Stimulated activated CD4-positive, alpha-beta T cell treated with anti-CD3 and anti-CD28 coated beads, Interleukin-1b, Interleukin-23, amount 100 ng/mL, for 24 hours (primary cell): ENCODE measurements around the gene DPH6.
A peak's percentile ranks its signal among the peaks of the same experiment; 100 is the strongest.
"Not testable (repeated sequence)": the region's sequence is repeated elsewhere in the genome, so short reads cannot be mapped to it uniquely, and the experiment has no call there.

Experiments
- DNase-seq, 4 experiments: peaks; one replicate each; pipeline ENCODE4 v3.0.0-alpha.2; 2020; ENCODE audit warnings: low read depth in 4 of 4, low spot score in 1 of 4

The DPH6 gene

GRCh38 chr15:35545824-35546510 is at the start of gene DPH6:
Gene DPH6 (minus strand): TSS chr15:35546165. CDS start chr15:35546141, 24 bp downstream.
- DNase-seq, result peak; percentile 50 to 73 (median 62)

GRCh38 chr15:35595656-35596055 is 49.7 kb upstream of the DPH6 start:
- DNase-seq, result no peak

- DNase-seq, result not testable (repeated sequence)
Measured at GRCh38 chr15:35591987-35592386, 46.0 kb upstream of the DPH6 start.

GRCh38 chr15:35583863-35584528 is 38.0 kb upstream of the DPH6 start:
- no peak for DNase-seq

GRCh38 chr15:35580606-35581005 is 34.6 kb upstream of the DPH6 start:
- DNase-seq, result no peak

GRCh38 chr15:35567392-35567791 is 21.4 kb upstream of the DPH6 start:
- no peak for DNase-seq

GRCh38 chr15:35566991-35567390 is 21.0 kb upstream of the DPH6 start:
- DNase-seq, result no peak

- no peak for DNase-seq
Measured at GRCh38 chr15:35565901-35566300, 19.9 kb upstream of the DPH6 start.

- DNase-seq, result no peak
Measured at GRCh38 chr15:35562641-35563040, 16.7 kb upstream of the DPH6 start.

- no peak for DNase-seq
Measured at GRCh38 chr15:35561308-35561707, 15.3 kb upstream of the DPH6 start.

GRCh38 chr15:35560870-35561269 is 14.9 kb upstream of the DPH6 start:
- no peak for DNase-seq

GRCh38 chr15:35560258-35560657 is 14.3 kb upstream of the DPH6 start:
- no peak for DNase-seq

GRCh38 chr15:35559683-35560082 is 13.7 kb upstream of the DPH6 start:
- DNase-seq, result no peak

GRCh38 chr15:35557544-35557943 is 11.6 kb upstream of the DPH6 start:
- no peak for DNase-seq

GRCh38 chr15:35557012-35557411 is 11.0 kb upstream of the DPH6 start:
- no peak for DNase-seq

- no peak for DNase-seq
Measured at GRCh38 chr15:35555244-35555643, 9.3 kb upstream of the DPH6 start.

GRCh38 chr15:35550957-35551356 is 5.0 kb upstream of the DPH6 start:
- DNase-seq, result no peak

- no peak for DNase-seq
Measured at GRCh38 chr15:35549567-35549966, 3.6 kb upstream of the DPH6 start.

GRCh38 chr15:35548435-35548834 is 2.5 kb upstream of the DPH6 start:
- DNase-seq, result no peak

- DNase-seq, result no peak
Measured at GRCh38 chr15:35547775-35548364, 1.9 kb upstream of the DPH6 start.

- no peak for DNase-seq
Measured at GRCh38 chr15:35546511-35547381, 781 bp upstream of the DPH6 start.
